Ureter (tissue), 1 donor: ENCODE data around the gene MSH4. TPM values are rescaled to one million over a fixed set of nuclear protein-coding genes. Genes with fewer than 3 reads are reported as not detected.
"Not testable (repeated sequence)": the region's sequence is repeated elsewhere in the genome, so short reads cannot be mapped to it uniquely, and the experiment has no call there.

Experiments used
- DNase-seq: peaks from one replicate; pipeline ENCODE4 v3.0.0-alpha.2; 2020; ENCODE audit warnings: low spot score
- total RNA-seq: library from RNA; stranded (reverse); gene quantifications from one replicate; pipeline ENCODE4 v1.2.4, GENCODE V29; 2023
- donor health status: DM: yes; HTN: yes; CAD: no.

Gene MSH4
- total RNA-seq, 1 donor from 2014 or later, result 0.55 TPM

- DNase-seq, result no peak
Observed at GRCh38 chr1:75797273-75797588, 549 bp downstream of the MSH4 start.

GRCh38 chr1:75797606-75798216, 1.0 kb downstream of the MSH4 start:
- no peak for DNase-seq

- DNase-seq, result not testable (repeated sequence)
Observed at GRCh38 chr1:75801480-75801879, 4.8 kb downstream of the MSH4 start.

GRCh38 chr1:75808921-75809320, 12.2 kb downstream of the MSH4 start:
- DNase-seq, result no peak

GRCh38 chr1:75810113-75810512, 13.4 kb downstream of the MSH4 start:
- DNase-seq, result not testable (repeated sequence)

- no peak for DNase-seq
Observed at GRCh38 chr1:75811211-75811981, 14.7 kb downstream of the MSH4 start.

GRCh38 chr1:75812065-75812464, 15.4 kb downstream of the MSH4 start:
- DNase-seq, result no peak

- DNase-seq, result not testable (repeated sequence)
Observed at GRCh38 chr1:75823596-75823995, 26.9 kb downstream of the MSH4 start.

- no peak for DNase-seq
Observed at GRCh38 chr1:75836528-75837100, 39.9 kb downstream of the MSH4 start.

GRCh38 chr1:75838079-75838478, 41.4 kb downstream of the MSH4 start:
- no peak for DNase-seq

- no peak for DNase-seq
Observed at GRCh38 chr1:75841421-75841820, 44.7 kb downstream of the MSH4 start.

- DNase-seq, result no peak
Observed at GRCh38 chr1:75845576-75845975, 48.9 kb downstream of the MSH4 start.

GRCh38 chr1:75855010-75855409, 58.3 kb downstream of the MSH4 start:
- no peak for DNase-seq

- no peak for DNase-seq
Observed at GRCh38 chr1:75855734-75856133, 59.1 kb downstream of the MSH4 start.

- no peak for DNase-seq
Observed at GRCh38 chr1:75861831-75862230, 65.1 kb downstream of the MSH4 start.

- no peak for DNase-seq
Observed at GRCh38 chr1:75870951-75871350, 74.3 kb downstream of the MSH4 start.

GRCh38 chr1:75879985-75880384, 83.3 kb downstream of the MSH4 start:
- no peak for DNase-seq

- no peak for DNase-seq
Observed at GRCh38 chr1:75884437-75884836, 87.8 kb downstream of the MSH4 start.

GRCh38 chr1:75901371-75901770, 104.7 kb downstream of the MSH4 start:
- DNase-seq, result no peak

- no peak for DNase-seq
Observed at GRCh38 chr1:75908717-75909152, 112.1 kb downstream of the MSH4 start.

GRCh38 chr1:75916834-75917233, 120.2 kb downstream of the MSH4 start:
- no peak for DNase-seq

- DNase-seq, result no peak
Observed at GRCh38 chr1:75922698-75923097, 126.0 kb downstream of the MSH4 start.

GRCh38 chr1:75932304-75932703, 135.6 kb downstream of the MSH4 start, which contains the start of gene ASB17:
TSS of gene ASB17 (minus strand) at chr1:75932404. CDS start at chr1:75932291, 113 bp downstream.
- no peak for DNase-seq
